Fibroblast of the aortic adventitia (primary cell): ENCODE results near the gene USP36. TPM values are rescaled to one million over a fixed set of nuclear protein-coding genes. Genes with fewer than 3 reads are reported as not detected.

ENCODE experiments used
- total RNA-seq: library from RNA; depleted of rRNA; stranded (reverse); fragments of >200 nt; gene quantifications from 2 replicates; pipeline ENCODE4 v1.2.3, GENCODE V29; 2012; ENCODE audit warnings: low replicate concordance

USP36 gene
- total RNA-seq, 1 donor, result 36.7 TPM

Other genes with a start within 250 kb of the USP36 start
- 7.8 and 13.8 TPM in 2 replicates for gene CYTH1, start 58.5 kb downstream of the USP36 start, total RNA-seq
- 1.5 and 3.3 TPM in 2 replicates for gene CEP295NL, start 62.4 kb upstream of the USP36 start, total RNA-seq
- gene TIMP2, start 84.6 kb upstream of the USP36 start, total RNA-seq, result 132 and 180 TPM in 2 replicates
- 87.2 and 270 TPM in 2 replicates for gene LGALS3BP, start 139.1 kb upstream of the USP36 start, total RNA-seq
- gene CANT1, start 168.9 kb upstream of the USP36 start, total RNA-seq, result 33.4 and 53.0 TPM in 2 replicates
- gene C1QTNF1, start 183.4 kb upstream of the USP36 start, total RNA-seq, result 42.1 and 44.3 TPM in 2 replicates
- 8.4 and 18.6 TPM in 2 replicates for gene ENGASE, start 234.0 kb upstream of the USP36 start, total RNA-seq